ENCODE data around the gene NTN1.

GRCh38 chr17:9279893-9280292 lies 258.6 kb downstream of the NTN1 start:
- no peak for TF ChIP-seq POLR2AphosphoS5 (IDR thresholded peaks at IDR 0.05)
- TF ChIP-seq CTCF (IDR thresholded peaks at IDR 0.05) = no peak
- TF ChIP-seq POLR2A (IDR thresholded peaks at IDR 0.05) = no peak
